ENCODE results near the gene DDR2.
"Not testable (repeated sequence)": the region's sequence is repeated elsewhere in the genome, so short reads cannot be mapped to it uniquely, and the experiment has no call there.

Gene DDR2

DNA sequence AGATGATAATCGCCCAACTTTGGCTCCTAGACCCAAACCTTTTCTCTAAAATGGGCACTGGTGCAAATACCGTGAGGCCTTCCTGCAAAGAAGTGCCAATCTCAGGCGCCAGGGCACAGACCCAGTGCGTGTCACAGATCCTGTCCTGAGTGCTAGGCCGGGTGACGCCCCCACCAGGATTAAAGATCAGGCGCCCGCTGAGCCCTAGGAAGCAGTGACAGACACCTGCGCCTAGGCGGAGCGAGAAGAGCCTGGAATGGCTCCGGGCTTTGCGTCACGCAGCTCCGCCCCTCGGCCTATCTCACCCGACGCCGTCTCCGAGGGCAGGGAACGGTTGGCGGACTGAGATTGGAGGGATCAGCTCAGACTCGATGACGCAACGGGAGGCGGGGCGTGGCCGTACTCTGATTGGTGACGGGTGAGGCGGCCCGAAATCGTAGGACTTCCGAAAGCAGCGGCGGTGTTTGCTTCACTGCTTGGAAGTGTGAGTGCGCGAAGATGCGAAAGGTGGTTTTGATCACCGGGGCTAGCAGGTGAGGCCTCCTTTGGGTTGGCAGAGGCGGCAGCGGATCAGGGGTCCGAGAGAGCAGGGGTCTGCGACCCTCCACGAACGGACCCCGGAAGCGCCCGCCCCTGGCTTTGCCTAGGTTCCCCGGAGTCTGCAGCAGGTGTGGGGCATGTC lies 158.2 kb downstream of the DDR2 start, which contains the start of gene HSD17B7:
Gene HSD17B7, plus strand, starts transcription at position 400 of the 682 bp plus-strand sequence. Its CDS starts 99 bp downstream, at position 499.
- not testable (repeated sequence) for H3K27me3 ChIP-seq; H3K4me1 ChIP-seq (ENCODE audit: control insufficient read depth in 1 of 2, insufficient read depth in 1 of 2, low read depth in 1 of 2, low read length in 1 of 2); H3K9me3 ChIP-seq; H3K36me3 ChIP-seq
- Histone ChIP-seq H3K27ac (peak within 1 kb of the TSS; percentile 62), H3K4me3 (ENCODE audit: low read depth in 1 of 2, low read length in 1 of 2) (peak within 1 kb of the TSS; percentile 58 to 60)
- TF ChIP-seq, protein P1, sequence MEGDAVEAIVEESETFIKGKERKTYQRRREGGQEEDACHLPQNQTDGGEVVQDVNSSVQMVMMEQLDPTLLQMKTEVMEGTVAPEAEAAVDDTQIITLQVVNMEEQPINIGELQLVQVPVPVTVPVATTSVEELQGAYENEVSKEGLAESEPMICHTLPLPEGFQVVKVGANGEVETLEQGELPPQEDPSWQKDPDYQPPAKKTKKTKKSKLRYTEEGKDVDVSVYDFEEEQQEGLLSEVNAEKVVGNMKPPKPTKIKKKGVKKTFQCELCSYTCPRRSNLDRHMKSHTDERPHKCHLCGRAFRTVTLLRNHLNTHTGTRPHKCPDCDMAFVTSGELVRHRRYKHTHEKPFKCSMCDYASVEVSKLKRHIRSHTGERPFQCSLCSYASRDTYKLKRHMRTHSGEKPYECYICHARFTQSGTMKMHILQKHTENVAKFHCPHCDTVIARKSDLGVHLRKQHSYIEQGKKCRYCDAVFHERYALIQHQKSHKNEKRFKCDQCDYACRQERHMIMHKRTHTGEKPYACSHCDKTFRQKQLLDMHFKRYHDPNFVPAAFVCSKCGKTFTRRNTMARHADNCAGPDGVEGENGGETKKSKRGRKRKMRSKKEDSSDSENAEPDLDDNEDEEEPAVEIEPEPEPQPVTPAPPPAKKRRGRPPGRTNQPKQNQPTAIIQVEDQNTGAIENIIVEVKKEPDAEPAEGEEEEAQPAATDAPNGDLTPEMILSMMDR (IDR thresholded peaks at IDR 0.05): peak; percentile 34

- H3K27ac ChIP-seq: peak overlapping the region; percentile 62
- not testable (repeated sequence) for H3K36me3 ChIP-seq; H3K9me3 ChIP-seq; H3K27me3 ChIP-seq; H3K4me1 ChIP-seq (ENCODE audit: control insufficient read depth in 1 of 2, insufficient read depth in 1 of 2, low read depth in 1 of 2, low read length in 1 of 2)
- H3K4me3 ChIP-seq (ENCODE audit: low read depth in 1 of 2, low read length in 1 of 2): peak overlapping the region; percentile 58 to 60
Observed at GRCh38 chr1:162790985-162791357, 158.7 kb downstream of the DDR2 start.

- H3K36me3 ChIP-seq; H3K4me3 ChIP-seq (ENCODE audit: low read depth in 1 of 2, low read length in 1 of 2); H3K4me1 ChIP-seq (ENCODE audit: control insufficient read depth in 1 of 2, insufficient read depth in 1 of 2, low read depth in 1 of 2, low read length in 1 of 2); H3K9me3 ChIP-seq; H3K27me3 ChIP-seq; H3K27ac ChIP-seq: not testable (repeated sequence)
Observed at GRCh38 chr1:162794284-162794683, 162.0 kb downstream of the DDR2 start.

DNA sequence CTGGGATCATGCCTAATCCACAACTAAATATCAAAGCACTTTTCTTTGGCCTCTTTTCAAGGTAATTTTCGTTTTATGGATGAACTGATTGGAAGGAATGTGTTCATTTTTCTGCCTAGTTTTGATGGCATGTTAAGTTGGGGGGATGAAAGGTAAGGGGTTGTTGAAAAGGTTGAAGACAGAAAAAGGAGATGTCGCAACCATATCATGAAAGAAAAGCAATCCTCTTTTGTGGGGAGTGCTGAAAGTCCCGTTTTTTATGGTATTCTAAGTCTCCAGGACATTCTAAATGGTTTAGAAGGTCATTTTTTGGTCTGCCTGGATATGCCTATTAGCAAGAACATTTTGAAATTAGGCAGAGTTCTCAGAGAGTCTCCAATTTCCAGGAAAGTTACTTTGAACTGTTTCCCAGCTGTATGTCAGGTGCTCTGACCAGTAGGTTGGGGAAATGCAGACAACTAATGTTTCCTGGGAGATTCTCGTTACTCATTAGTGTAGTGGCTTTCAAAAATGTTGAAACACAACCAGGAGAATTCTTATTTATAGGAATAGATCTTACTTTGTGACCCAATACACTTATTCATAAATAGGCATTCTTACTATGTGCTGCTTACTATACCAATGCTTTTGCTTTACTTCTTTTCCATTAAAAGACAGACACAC lies 164.5 kb downstream of the DDR2 start:
- not testable (repeated sequence) for H3K4me1 ChIP-seq (ENCODE audit: control insufficient read depth in 1 of 2, insufficient read depth in 1 of 2, low read depth in 1 of 2, low read length in 1 of 2); H3K27me3 ChIP-seq; H3K9me3 ChIP-seq; H3K27ac ChIP-seq; H3K4me3 ChIP-seq (ENCODE audit: low read depth in 1 of 2, low read length in 1 of 2)
- H3K36me3 ChIP-seq: peaks cover 24% of the 10 kb centered on the region

DNA sequence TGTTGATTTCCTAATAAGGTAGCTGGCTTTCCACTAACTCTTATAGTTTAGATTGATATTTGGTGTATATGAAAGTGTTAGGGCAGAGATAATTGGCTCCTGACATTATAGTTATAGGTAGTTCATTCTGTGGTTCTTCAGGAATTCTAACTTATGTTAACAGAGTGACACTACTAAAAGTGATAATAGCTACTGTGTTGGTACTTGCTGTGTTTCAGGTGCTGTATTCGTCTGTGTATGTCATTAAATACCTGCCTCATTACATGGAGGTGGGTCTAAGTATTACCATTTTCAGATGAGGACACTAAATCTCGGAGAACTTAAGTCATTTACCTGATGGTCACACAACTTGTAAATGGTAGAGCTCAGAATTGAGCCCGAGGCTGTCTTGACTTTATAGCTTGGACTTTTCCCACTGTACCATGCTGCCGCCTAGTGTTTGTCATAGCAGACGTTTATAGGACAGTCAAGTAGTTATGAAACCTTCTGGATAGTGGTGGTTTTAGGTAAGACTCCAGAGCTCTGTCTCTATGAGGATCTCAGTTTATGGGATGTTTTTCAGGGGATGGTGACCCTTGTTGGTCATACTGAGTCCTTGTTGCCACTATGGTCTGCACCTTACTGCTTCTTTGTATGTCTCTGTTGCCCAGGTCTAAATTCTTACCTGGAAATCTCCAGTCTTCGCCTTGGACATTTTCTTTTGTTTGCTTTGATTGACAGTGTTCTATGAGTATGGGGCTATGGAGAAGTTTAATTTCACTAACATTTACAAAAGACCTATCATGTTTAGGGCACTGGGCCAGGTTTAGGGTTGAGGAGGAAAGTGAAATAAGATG lies 167.9 kb downstream of the DDR2 start:
- H3K27me3 ChIP-seq; H3K27ac ChIP-seq; H3K9me3 ChIP-seq; H3K4me1 ChIP-seq (ENCODE audit: control insufficient read depth in 1 of 2, insufficient read depth in 1 of 2, low read depth in 1 of 2, low read length in 1 of 2); H3K4me3 ChIP-seq (ENCODE audit: low read depth in 1 of 2, low read length in 1 of 2): not testable (repeated sequence)
- peaks cover 37% of the 10 kb centered on the region for H3K36me3 ChIP-seq

GRCh38 chr1:162807503-162807902 lies 175.2 kb downstream of the DDR2 start:
- not testable (repeated sequence) for H3K9me3 ChIP-seq; H3K27ac ChIP-seq; H3K4me3 ChIP-seq (ENCODE audit: low read depth in 1 of 2, low read length in 1 of 2); H3K4me1 ChIP-seq (ENCODE audit: control insufficient read depth in 1 of 2, insufficient read depth in 1 of 2, low read depth in 1 of 2, low read length in 1 of 2); H3K27me3 ChIP-seq
- peaks cover 23% of the 10 kb centered on the region for H3K36me3 ChIP-seq

- H3K36me3 ChIP-seq: not testable (repeated sequence)
Observed at GRCh38 chr1:162812357-162812756, 180.1 kb downstream of the DDR2 start.

GRCh38 chr1:162818136-162818535 lies 185.9 kb downstream of the DDR2 start:
- H3K4me3 ChIP-seq (ENCODE audit: low read depth in 1 of 2, low read length in 1 of 2); H3K27ac ChIP-seq; H3K9me3 ChIP-seq; H3K36me3 ChIP-seq; H3K4me1 ChIP-seq (ENCODE audit: control insufficient read depth in 1 of 2, insufficient read depth in 1 of 2, low read depth in 1 of 2, low read length in 1 of 2): not testable (repeated sequence)
- peaks cover 54% of the 10 kb centered on the region for H3K27me3 ChIP-seq

More at GRCh38 chr1:162812357-162812756, 180.1 kb downstream of the DDR2 start:
- H3K4me3 ChIP-seq (ENCODE audit: low read depth in 1 of 2, low read length in 1 of 2); H3K9me3 ChIP-seq; H3K4me1 ChIP-seq (ENCODE audit: control insufficient read depth in 1 of 2, insufficient read depth in 1 of 2, low read depth in 1 of 2, low read length in 1 of 2); H3K27ac ChIP-seq; H3K27me3 ChIP-seq: not testable (repeated sequence)

DNA sequence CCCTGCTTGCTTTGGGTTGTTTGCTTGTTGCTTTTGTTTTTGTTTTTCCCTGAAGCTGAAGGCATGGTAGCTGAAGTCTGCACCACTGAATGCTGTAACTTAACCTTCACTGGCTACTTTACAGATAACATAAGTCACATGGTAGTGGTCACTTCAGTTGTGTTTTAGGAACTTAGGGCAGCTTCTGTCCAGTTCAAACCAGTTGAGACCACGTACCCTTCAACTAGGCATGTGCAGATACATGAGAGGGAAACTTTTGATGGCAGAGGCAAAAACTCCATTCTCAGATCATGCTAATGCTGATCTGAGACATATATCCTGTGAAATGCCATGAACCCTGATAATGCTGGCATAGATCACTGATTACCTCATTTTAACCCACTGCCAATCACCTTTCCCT lies 186.4 kb downstream of the DDR2 start:
- not testable (repeated sequence) for H3K27ac ChIP-seq; H3K4me1 ChIP-seq (ENCODE audit: control insufficient read depth in 1 of 2, insufficient read depth in 1 of 2, low read depth in 1 of 2, low read length in 1 of 2); H3K4me3 ChIP-seq (ENCODE audit: low read depth in 1 of 2, low read length in 1 of 2); H3K9me3 ChIP-seq; H3K36me3 ChIP-seq
- H3K27me3 ChIP-seq: peaks cover 59% of the 10 kb centered on the region

Data from neutrophil (primary cell).